SH-SY5Y (cell line): Measurements from ENCODE around the gene ENO2.

Experiments
- GATA2 ChIP-seq: IDR thresholded peaks from 2 replicates; pipeline ENCODE4 v1.6.1; 2011; ENCODE audit warnings: mild to moderate bottlenecking, low read depth, low read length
- GATA3 ChIP-seq: IDR thresholded peaks from 2 replicates; pipeline ENCODE4 v1.6.1; 2011; ENCODE audit warnings: low read depth, mild to moderate bottlenecking, low read length, moderate library complexity

DNA sequence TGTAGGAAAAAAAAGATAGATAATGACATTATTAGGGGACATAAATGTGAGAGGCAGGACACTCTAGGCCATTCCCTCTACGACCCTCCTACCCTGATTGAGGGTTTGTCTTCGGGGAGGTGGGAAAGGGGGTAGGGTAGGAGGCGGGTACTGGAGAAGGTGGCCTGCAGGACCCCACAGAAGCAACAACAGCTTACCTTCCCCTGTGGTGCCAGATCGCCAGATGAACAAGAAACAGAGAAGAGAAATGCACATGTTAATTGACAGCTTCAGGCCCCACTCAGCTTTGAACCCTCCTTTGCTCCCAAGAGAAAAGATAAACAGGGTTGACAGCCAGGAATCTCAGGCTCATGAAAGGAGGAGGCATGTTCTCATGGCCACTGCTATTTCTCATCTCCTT lies 51.3 kb downstream of the ENO2 start:
- TF ChIP-seq GATA2 (no peak), GATA3 (no peak)
